ENCODE measurements around the gene IFT80. TPM values are rescaled to one million over a fixed set of nuclear protein-coding genes. Genes with fewer than 3 reads are reported as not detected.

The IFT80 gene
- total RNA-seq, 1 experiment from 2014 or later, result 26.3 TPM

DNA sequence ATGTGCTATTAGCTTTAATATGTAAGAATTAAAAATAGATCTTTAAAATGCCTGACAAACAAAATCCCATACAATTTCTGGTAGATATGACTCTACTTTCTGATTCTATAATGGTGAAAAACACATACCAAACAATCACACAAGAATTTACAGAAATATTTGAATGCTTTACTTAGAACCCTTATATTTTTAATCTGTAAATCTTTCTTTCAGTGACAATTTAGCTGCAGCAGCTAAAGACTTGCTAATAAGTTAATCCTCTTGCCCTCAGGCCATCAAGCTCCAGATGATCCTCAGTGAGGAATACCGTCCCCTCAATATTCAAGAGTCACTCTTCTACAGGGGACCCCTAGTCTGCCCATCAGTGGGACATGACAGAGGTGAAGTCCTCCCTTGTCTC is 118.2 kb downstream of the IFT80 start:
- no peak overlapping the region for H3K4me2 ChIP-seq (ENCODE audit: low read length)
- H3K9me3 ChIP-seq (ENCODE audit: control insufficient read depth in 1 of 2, insufficient read depth in 1 of 2, low read depth in 1 of 2, low read length in 2 of 2), result no peaks in the 10 kb centered on the region
- no peaks in the 10 kb centered on the region for H3K36me3 ChIP-seq (ENCODE audit: control insufficient read depth in 1 of 2, insufficient read depth in 2 of 2, low read length in 2 of 2)
- no peak overlapping the region for H3K9ac ChIP-seq (ENCODE audit: low read length)
- no peaks in the 10 kb centered on the region for H4K20me1 ChIP-seq (ENCODE audit: insufficient read depth)
- H3K79me2 ChIP-seq (ENCODE audit: insufficient read depth, low read length), result no peaks in the 10 kb centered on the region
- TF ChIP-seq MAX (IDR thresholded peaks at IDR 0.05) (no peak), FOSL1 (IDR thresholded peaks at IDR 0.05; ENCODE audit: low read depth) (no peak), CEBPB (IDR thresholded peaks at IDR 0.05; ENCODE audit: low read depth) (no peak), ZNF274 (IDR thresholded peaks at IDR 0.05; ENCODE audit: low read depth, low read length) (no peak), CTCF (IDR thresholded peaks at IDR 0.05 in 2 of 3, conservative IDR thresholded peaks at IDR 0.05 in 1 of 3; ENCODE audit: borderline replicate concordance in 1 of 3, insufficient read depth in 1 of 3, low read depth in 2 of 3, low read length in 2 of 3) (no peak), ZFX (IDR thresholded peaks at IDR 0.05) (no peak), ATF3 (IDR thresholded peaks at IDR 0.05) (no peak), EZH2phosphoT487 (IDR thresholded peaks at IDR 0.05; ENCODE audit: borderline replicate concordance) (no peak), SP1 (IDR thresholded peaks at IDR 0.05; ENCODE audit: low read depth) (no peak), CBX3 (IDR thresholded peaks at IDR 0.05; ENCODE audit: low read depth) (no peak), ZBTB33 (IDR thresholded peaks at IDR 0.05; ENCODE audit: extremely low read depth, insufficient replicate concordance, low read length) (no peak), POLR2AphosphoS5 (IDR thresholded peaks at IDR 0.05; ENCODE audit: low read depth, low read length) (no peak), EGR1 (IDR thresholded peaks at IDR 0.05; ENCODE audit: low read depth) (no peak), YY1 (IDR thresholded peaks at IDR 0.05; ENCODE audit: extremely low read depth, insufficient replicate concordance, low read depth, low read length) (no peak), SRF (IDR thresholded peaks at IDR 0.05; ENCODE audit: low read depth) (no peak), EZH2 (IDR thresholded peaks at IDR 0.05) (no peak)
- no peak for DNase-seq (ENCODE audit: low read depth, low spot score)
- no peaks in the 10 kb centered on the region for H3K4me1 ChIP-seq (ENCODE audit: control insufficient read depth in 1 of 2, insufficient read depth in 2 of 2, low read length in 2 of 2)
- ChIA-PET CTCF (no interaction called here), POLR2A (no interaction called here), RAD21 (ENCODE audit: low non-redundant PET in 1 of 2, low total read pairs in 2 of 2, uncharacterized antibody in 2 of 2, unreplicated experiment in 2 of 2) (no interaction called here)
- intact Hi-C loops (cut with micrococcal nuclease), result no loop called here
- BruUV-seq (replicated peaks), result no TSS peak
- ATAC-seq, result no peak
- no peaks in the 10 kb centered on the region for H3K27me3 ChIP-seq (ENCODE audit: insufficient read depth, low read length)
- H3K9me2 ChIP-seq (ENCODE audit: insufficient read depth), result no peaks in the 10 kb centered on the region
- H3K27ac ChIP-seq (ENCODE audit: low read depth, low read length), result no peak overlapping the region
- H2AFZ ChIP-seq (ENCODE audit: low read depth, low read length, poor library complexity, severe bottlenecking), result no peak overlapping the region
- H3K4me3 ChIP-seq (replicated peaks in 1 of 2; ENCODE audit: low read depth in 1 of 2, low read length in 2 of 2), result no peak overlapping the region

Data from HCT116 (cell line).